NCI-H526 (cell line): ENCODE measurements around the gene NHERF1.

Experiments
- DNase-seq, 2 experiments: peaks; one replicate each; lab custom pipeline; 2025; lab: John Stamatoyannopoulos, UW

NHERF1 gene

DNA sequence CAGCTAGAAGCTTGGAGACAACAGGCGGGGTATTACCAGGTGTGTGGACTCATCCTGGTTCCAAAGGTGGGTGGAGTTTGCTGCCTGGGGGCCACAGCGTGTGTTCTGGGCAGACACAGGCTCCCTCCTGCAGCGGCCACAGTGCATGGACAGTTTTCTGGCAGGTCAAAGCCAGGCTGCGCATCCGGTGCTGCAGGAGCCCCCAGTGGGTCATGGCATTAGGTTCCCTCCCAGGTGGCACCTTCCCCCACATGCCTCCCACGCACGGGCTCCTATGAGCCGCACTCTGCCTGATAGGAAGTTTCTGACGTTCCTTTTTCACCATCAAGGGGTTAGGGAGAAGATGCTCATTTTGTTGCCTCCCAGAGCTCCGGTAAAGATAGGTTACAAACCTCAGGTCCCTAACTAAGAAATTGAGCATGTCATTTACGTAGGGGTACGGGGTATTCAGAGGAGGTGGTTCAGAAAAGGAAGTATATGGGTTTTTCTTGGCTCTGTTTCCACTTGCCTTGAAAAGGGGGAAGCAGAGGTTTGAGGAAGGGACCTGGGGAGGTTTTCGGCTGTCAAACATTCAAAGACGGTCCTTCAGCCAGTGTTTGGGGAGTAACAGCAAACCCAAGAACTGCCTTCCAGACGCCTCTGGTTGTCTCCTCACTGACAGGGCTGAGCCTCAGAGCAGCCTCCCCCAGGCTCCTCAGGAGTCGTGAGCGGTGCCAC is 60.4 kb downstream of the NHERF1 start:
- DNase-seq = no peak

DNA sequence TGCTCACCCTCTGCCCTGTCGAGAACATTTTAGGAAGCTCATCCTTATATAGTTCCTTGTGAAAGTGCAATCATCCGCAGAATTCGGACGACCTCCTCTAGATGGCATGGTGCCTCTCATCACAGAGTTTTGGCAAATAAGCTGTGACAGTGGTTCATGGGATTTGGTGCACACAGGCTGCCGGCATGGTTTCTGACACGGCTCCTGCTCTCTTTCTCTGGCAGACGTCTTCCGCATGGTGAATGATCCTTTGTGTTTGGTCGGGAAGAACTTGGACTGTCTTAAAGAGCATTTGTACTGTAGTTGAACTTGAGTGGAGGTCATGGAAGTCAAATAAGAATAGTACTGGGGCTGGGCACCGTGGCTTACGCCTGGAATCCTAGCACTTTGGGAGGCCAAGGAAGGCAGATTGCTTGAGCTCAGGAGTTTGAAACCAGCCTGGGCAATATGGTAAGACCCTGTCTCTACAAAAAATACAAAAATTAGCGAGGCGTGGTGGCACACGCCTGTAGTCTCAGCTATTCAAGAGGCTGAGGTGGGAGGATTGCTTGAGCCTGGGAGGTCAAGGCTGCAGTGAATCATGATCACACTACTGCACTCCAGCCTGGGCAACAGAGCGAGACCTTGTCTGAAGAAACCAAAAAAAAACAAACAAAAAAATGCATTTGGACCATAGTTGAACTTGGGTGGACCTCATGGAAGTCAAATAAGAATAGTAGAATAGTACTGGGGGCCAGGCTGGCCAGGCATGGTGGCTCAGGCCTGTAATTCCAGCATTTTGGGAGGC is 62.5 kb downstream of the NHERF1 start:
- no peak for DNase-seq

DNA sequence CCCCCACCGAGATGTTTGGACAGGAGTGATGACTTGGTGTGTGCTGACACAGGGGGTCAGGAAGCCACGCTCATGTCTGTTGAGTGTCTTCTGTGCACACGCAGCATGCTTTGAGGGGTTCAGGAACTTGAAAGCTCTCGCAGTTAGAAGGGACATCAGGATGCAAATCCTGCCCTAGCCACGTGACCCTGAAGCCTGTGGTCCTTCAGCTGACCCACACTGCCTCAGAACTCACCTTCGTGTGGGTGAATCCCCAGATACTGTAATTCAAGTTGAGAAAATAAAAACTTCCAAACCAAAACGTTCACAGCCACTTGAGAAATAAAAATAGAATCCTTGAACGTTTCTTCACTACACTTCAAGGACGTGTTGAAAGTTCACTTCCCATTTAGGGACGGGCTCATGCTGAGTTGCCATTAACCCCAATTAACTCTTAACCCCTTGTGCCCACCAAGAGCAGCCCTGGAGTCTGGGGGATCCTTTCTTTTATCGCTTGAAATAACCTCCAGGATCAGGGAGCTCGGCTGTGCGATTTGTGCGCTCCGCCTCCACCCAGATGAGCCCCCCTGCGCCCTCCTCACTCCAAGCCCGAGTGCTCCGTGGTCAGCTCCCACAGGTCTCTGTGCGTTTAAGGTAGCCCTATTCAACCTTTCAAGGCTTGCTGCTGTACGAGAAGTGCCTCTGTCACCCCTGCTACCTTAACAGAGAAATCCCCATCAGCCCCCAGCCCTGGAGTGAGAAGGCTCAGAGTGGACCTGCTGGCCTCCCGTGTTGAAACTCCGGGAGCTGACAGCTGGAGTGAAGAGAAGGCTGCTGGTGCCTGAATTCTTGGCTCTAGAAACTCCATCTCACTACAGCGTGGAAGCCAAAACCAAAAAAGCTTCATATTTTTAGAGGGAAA is 63.9 kb downstream of the NHERF1 start:
- DNase-seq = no peak

DNA sequence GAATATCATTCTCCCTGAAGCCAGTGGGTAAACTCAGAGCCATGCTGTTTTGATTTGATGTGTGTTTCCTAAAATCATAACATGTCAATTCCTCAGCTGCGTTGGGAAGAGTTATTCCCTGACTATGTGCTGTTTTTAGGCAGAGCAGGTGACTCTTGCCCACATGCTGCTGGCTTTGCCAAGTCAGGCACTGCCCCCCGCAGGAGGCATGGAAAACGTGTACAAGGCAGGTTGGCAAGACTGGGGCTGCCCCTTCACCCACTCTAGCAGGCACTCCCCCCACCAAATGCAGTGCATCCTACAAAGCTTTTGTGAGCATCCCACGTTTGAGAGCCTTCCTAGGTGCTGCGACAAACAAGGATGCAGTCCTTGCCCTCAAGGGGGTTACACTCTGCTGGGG is 66.0 kb downstream of the NHERF1 start:
- peak in 1 of 2 experiments; percentile 17 for DNase-seq

DNA sequence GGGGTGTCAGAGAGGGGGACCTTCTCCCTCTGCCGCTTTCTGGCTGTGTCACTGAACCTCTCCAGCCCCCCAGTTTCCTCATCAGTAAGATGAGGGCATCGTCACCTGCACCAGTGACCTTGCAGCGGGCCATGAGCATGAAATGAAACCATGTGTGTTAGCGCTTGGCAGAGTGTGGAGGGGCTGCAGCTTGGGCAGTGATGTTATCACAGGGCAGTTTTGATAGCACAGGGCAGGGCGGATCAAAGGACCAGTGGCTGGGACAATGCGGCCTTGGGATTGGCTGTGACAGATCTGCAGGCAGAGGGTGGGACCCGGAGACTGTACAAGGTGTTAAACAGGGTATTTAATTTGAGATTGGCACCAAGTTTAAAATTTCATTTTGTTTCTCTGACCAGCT is 66.6 kb downstream of the NHERF1 start:
- DNase-seq = no peak

DNA sequence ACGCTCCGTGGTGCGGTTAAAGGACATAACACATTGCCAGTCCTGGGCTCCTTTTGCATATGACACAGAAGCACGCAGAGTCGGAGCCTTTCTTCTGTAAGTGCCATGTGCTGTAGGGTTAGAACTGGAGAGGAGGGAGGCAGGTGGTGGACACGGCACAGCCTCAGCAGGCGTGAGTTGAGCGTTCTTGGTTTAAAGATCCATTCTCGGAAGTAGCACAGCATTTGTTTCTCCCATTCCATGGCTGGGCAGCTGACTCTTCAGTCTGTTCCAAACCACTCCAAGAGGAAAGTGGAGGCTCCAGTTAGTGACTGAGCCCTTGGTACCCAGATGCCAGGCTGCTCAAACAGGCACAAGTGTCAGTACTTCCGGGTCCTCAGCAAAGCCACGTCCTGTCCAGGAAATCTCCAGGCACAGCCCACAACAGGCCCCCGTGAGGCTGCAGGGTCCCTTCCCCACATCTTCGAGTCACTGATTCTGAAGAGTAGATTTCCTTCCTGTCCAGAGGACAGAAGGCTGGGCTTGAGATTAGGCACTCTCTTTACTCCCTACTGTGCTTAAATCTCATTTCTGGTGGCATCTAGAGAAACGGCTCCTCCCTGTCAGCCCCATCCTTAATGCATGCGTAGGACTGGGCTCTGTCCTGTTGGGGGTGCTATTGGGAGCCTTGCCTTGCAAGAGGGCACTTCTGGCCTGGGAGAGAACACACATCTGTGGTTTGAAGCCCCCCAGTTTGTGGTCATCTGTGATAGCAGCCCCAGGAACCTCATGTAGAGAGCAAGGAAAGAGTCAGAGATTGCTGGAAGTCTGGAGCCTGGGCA is 67.3 kb downstream of the NHERF1 start:
- DNase-seq = no peak

DNA sequence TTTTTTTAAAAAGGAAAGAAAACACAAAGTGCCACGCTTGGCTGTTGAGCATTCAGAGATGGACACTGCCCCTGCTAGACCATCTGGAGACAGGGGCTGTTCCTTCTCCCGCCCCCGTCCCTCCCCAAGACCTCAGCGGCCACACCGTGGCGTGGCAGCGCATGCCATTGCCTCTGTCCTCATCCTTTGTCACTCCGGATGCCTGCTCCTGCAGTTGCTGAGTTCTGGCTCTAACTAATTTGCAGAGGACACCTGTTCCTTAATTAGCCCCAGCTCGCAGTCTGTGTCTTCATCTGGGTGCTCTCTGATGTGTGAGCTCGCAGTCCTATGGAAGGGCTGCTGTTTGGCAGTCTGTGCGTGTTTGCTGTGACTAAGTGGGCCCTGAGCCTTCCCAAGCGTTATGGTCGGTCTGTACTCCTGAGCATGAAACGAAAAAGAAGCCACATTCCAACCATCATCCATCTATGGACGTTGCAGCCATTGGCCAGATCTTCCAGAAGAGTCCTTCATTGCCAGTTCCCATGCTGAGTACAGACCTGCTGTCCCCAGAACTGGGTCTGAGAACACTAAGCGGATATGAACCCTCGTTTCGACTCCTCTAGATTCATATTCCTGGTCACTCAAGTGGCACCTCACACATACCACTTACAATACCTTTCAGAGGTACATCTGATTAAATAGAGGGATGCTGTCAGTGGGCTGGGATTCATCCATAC is 68.6 kb downstream of the NHERF1 start:
- DNase-seq = no peak

DNA sequence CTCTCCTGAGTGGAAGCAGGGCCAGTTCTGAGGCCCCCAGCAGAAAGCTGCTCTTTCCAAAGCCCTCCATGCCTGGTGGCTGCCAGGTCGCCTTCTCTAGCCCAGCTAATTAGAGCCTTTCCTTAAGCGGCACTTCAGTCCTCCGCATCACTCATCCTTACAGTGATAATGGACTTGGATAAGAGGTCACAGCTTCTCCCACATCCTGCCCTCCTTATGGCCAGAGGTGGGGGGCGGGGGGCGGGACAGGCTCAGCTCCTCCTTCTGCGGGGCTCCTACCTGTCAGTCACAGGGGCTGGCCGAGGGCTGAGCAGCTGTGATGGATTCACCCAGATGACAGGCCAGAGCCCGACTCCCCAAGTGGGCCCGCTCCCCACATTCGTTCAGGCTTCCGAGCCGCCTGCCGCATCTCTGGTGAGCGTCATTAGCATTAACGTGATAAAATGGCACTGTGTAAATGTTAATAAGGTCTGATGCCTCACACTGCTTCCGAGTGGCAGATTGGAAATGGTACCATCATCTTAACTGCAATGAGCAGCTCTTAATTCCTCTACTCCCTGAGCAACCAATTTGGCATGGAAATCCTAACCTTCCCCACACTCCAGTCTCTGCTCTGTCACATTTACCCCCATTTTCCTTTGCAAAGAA is 70.0 kb downstream of the NHERF1 start:
- DNase-seq = no peak
